ENCODE measurements around the gene CCDC47.

The CCDC47 gene

DNA sequence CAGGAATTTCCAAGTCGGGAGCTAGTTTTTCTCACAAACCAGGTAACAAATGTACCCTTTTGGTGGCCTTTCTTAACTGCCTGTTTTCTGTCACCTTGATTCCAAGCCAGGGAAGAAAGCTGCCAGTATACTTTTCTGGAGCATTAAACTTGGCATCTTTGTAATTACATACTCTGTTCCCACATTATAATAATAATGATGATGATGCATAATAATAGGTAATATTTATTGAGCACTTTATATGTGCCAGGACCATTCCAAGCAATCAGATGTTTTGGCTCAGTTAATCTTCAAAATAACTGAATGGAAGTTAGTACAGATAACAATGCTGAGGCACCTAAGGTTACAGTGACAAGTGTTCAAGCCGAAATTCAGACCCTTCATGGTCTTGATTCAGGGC is 42.7 kb upstream of the CCDC47 start:
- peaks cover 29% of the 10 kb centered on the region; the same call in 1 of the 2 replicates for H3K36me3 ChIP-seq (ENCODE audit: insufficient read depth)
- TF ChIP-seq CTCF (conservative IDR thresholded peaks at IDR 0.05; ENCODE audit: low read depth, low read length) = no peak
- no peak overlapping the region for H3K4me3 ChIP-seq (IDR thresholded peaks at IDR 0.05; ENCODE audit: insufficient read depth, low read depth, low read length)
- peaks cover 4% of the 10 kb centered on the region; the same call in 1 of the 2 replicates for H4K20me1 ChIP-seq (ENCODE audit: insufficient read depth)
- no peak overlapping the region for H3K9ac ChIP-seq
- no peaks in the 10 kb centered on the region; the same call in 1 of the 2 replicates for H3K79me2 ChIP-seq (ENCODE audit: insufficient read depth, low read depth)
- no peak overlapping the region for H3K27ac ChIP-seq
- no peaks in the 10 kb centered on the region for H3K4me1 ChIP-seq (ENCODE audit: low read depth, poor library complexity, severe bottlenecking)
- no peak overlapping the region for H3K4me2 ChIP-seq
- no peak overlapping the region for H2AFZ ChIP-seq (ENCODE audit: low read depth)
- no peaks in the 10 kb centered on the region for H3K27me3 ChIP-seq (ENCODE audit: insufficient read depth, low read depth)

GRCh38 chr17:63809970-63810369 is 36.6 kb upstream of the CCDC47 start:
- Histone ChIP-seq H4K20me1 (ENCODE audit: insufficient read depth) (no peaks in the 10 kb centered on the region), H3K79me2 (ENCODE audit: insufficient read depth, low read depth) (no peaks in the 10 kb centered on the region; the same call in 1 of the 2 replicates), H3K27me3 (ENCODE audit: insufficient read depth, low read depth) (no peaks in the 10 kb centered on the region), H3K27ac (no peak overlapping the region), H3K4me2 (no peak overlapping the region), H3K4me1 (ENCODE audit: low read depth, poor library complexity, severe bottlenecking) (no peaks in the 10 kb centered on the region), H3K4me3 (IDR thresholded peaks at IDR 0.05; ENCODE audit: insufficient read depth, low read depth, low read length) (no peak overlapping the region), H3K9ac (no peak overlapping the region), H3K36me3 (ENCODE audit: insufficient read depth) (peaks cover 30% of the 10 kb centered on the region; the same call in 1 of the 2 replicates), H2AFZ (ENCODE audit: low read depth) (no peak overlapping the region)
- no peak for TF ChIP-seq CTCF (conservative IDR thresholded peaks at IDR 0.05; ENCODE audit: low read depth, low read length)

DNA sequence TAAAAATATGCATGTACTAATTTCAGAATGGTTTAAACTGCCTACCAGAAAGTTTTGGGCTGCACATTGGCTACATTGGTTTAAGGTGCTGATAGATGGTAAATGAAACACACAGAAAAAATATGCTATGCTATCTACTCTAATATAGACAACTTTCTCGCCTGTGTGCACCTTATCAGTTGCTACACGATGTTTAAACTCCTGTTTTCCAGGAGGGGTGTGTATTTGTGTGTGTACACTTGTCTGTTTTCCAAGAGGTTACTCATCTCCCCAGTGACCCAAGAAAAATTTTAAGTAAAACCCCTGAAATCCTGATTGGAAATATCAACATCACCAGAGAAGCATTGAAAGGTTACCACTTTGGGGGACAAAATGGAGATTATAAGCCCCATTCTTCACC is 32.2 kb upstream of the CCDC47 start:
- Histone ChIP-seq H3K27me3 (ENCODE audit: insufficient read depth, low read depth) (no peaks in the 10 kb centered on the region), H3K79me2 (ENCODE audit: insufficient read depth, low read depth) (no peaks in the 10 kb centered on the region; the same call in 1 of the 2 replicates), H3K9ac (no peak overlapping the region), H4K20me1 (ENCODE audit: insufficient read depth) (no peaks in the 10 kb centered on the region), H3K4me2 (no peak overlapping the region), H2AFZ (ENCODE audit: low read depth) (no peak overlapping the region), H3K36me3 (ENCODE audit: insufficient read depth) (peaks cover 27% of the 10 kb centered on the region; the same call in 1 of the 2 replicates), H3K27ac (no peak overlapping the region), H3K4me3 (IDR thresholded peaks at IDR 0.05; ENCODE audit: insufficient read depth, low read depth, low read length) (no peak overlapping the region), H3K4me1 (ENCODE audit: low read depth, poor library complexity, severe bottlenecking) (no peaks in the 10 kb centered on the region)
- TF ChIP-seq CTCF (conservative IDR thresholded peaks at IDR 0.05; ENCODE audit: low read depth, low read length) = no peak

- no peak overlapping the region for H3K4me2 ChIP-seq
- no peak overlapping the region for H3K27ac ChIP-seq
These were observed 30.9 kb upstream of the CCDC47 start for GRCh38 chr17:63804328-63804727.

More at GRCh38 chr17:63804328-63804727, 30.9 kb upstream of the CCDC47 start:
- Histone ChIP-seq H2AFZ (ENCODE audit: low read depth) (no peak overlapping the region), H4K20me1 (ENCODE audit: insufficient read depth) (no peaks in the 10 kb centered on the region), H3K4me1 (ENCODE audit: low read depth, poor library complexity, severe bottlenecking) (no peaks in the 10 kb centered on the region), H3K4me3 (IDR thresholded peaks at IDR 0.05; ENCODE audit: insufficient read depth, low read depth, low read length) (no peak overlapping the region), H3K27me3 (ENCODE audit: insufficient read depth, low read depth) (no peaks in the 10 kb centered on the region), H3K36me3 (ENCODE audit: insufficient read depth) (peaks cover 37% of the 10 kb centered on the region; the same call in 1 of the 2 replicates), H3K79me2 (ENCODE audit: insufficient read depth, low read depth) (no peaks in the 10 kb centered on the region; the same call in 1 of the 2 replicates), H3K9ac (no peak overlapping the region)
- no peak for TF ChIP-seq CTCF (conservative IDR thresholded peaks at IDR 0.05; ENCODE audit: low read depth, low read length)
